Stimulated activated effector memory CD8-positive, alpha-beta T cell treated with anti-CD3 and anti-CD28 coated beads, Interleukin-12 subunit alpha, Interleukin-12 subunit beta, amount 100 ng/mL, for 72 hours (primary cell): ENCODE measurements around the gene MYH8.

Source experiments
- ATAC-seq: fragments of 150-1000 bp; cut with Tn5 transposase; 2 replicates; pipeline ENCODE4 v1.10.0; 2021
- DNase-seq, 2 donors: peaks; one replicate each; pipeline ENCODE4 v3.0.0; 2021 to 2022; ENCODE audit warnings: low spot score in 2 of 2
- H3K27ac Mint-ChIP-seq: one replicate; pipeline ENCODE4 v1.8.0; 2022; ENCODE audit warnings: mild to moderate bottlenecking, mixed read lengths
- H3K36me3 Mint-ChIP-seq: one replicate; pipeline ENCODE4 v1.8.0; 2022; ENCODE audit warnings: mild to moderate bottlenecking, mixed read lengths
- H3K4me1 Mint-ChIP-seq: one replicate; pipeline ENCODE4 v1.8.0; 2022; ENCODE audit warnings: mixed read lengths
- H3K4me3 Mint-ChIP-seq: one replicate; pipeline ENCODE4 v1.8.0; 2022; ENCODE audit warnings: mild to moderate bottlenecking, mixed read lengths
- H3K9me3 Mint-ChIP-seq: one replicate; pipeline ENCODE4 v1.8.0; 2022; ENCODE audit warnings: mixed read lengths

Gene MYH8

DNA sequence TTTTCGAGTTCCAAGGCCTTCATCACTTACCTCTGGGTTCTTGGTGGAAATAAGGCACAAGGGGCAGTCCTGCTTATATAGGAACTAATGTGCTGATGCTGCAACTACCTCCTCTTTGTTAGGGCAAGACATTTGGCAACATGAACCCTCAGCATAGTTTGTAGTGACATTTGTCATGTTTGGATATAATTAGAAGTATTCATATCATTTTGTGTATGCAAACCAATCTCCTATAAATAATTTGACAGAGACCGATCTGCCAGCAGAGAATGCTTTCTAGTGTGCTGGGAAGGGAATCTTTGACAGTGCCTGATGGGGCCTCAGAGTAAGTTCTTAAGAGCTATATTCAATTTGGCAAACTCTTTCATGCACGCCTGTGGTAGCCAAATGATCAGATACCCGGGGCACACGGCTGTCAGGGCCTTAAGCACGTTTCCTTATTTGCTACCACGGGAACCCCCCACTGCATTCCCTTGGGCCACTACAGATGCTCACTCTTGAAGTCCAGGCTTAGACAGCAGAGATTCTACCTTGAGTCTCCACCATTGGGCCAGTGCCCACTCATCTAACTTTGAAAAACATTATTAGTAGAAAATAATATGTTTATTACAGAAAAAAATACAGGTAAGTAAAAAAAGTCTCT lies at the start of gene MYH8:
TSS of gene MYH8 (minus strand) at position 51 of the 643 bp plus-strand sequence. CDS start 1,723 bp downstream, outside the sequence.
- DNase-seq (no peak), ATAC-seq (no peak)
- Mint-ChIP-seq H3K4me1 (no peaks in the 10 kb centered on the region), H3K9me3 (no peaks in the 10 kb centered on the region), H3K27ac (no peak within 1 kb of the TSS), H3K4me3 (no peak within 1 kb of the TSS), H3K36me3 (no peaks in the 10 kb centered on the region)

DNA sequence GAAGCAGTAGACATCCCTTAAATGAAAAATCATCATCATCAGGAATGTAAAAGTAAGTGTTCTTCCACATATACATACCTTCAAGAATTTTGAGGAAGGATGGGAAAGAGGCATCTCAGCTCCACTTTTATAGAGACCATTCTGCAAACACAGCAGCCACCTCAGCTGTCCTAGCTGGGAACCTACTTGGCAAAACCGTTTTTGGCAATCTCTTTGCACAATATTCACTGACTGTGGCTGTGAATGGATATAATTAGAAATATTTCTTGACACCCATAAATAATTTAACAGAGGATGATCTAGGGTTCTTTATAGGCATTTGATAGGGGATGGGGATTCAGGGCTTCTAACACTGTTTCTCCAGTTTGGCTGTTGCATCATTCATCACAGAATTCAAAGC lies 47.7 kb upstream of the MYH8 start, which contains the start of gene MYH4:
TSS of gene MYH4 (minus strand) at position 101 of the 400 bp plus-strand sequence. CDS start 2,814 bp downstream, outside the sequence.
- DNase-seq: no peak
- no peaks in the 10 kb centered on the region for H3K36me3 Mint-ChIP-seq
- no peak within 1 kb of the TSS for H3K4me3 Mint-ChIP-seq

DNA sequence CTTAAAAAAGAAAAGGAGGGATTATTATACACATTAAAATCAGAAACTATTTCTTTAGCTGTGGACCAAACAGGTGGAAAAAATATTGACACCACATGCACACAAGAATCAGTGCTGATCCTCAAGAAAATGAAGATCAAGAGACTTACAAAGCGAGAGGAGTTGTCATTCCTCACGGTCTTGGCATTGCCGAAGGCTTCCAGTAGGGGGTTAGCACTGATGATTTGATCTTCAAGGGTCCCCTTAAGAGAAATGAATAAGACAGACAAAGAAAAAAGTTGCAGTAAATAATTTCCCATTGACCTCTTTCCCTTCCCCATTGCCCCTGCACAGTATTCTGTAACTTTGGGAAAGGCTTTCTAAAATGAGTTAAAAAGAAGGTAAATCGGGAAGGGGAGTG lies 41.7 kb upstream of the MYH8 start:
- Mint-ChIP-seq H3K4me1 (no peaks in the 10 kb centered on the region), H3K36me3 (no peaks in the 10 kb centered on the region), H3K4me3 (no peak overlapping the region), H3K9me3 (peaks cover 4% of the 10 kb centered on the region), H3K27ac (no peak overlapping the region)
- no peak for ATAC-seq
- no peak for DNase-seq

More for the DNA sequence above, 47.7 kb upstream of the MYH8 start, which contains the start of gene MYH4:
- no peaks in the 10 kb centered on the region for H3K4me1 Mint-ChIP-seq
- H3K27ac Mint-ChIP-seq: no peak within 1 kb of the TSS
- no peaks in the 10 kb centered on the region for H3K9me3 Mint-ChIP-seq
- ATAC-seq: no peak

DNA sequence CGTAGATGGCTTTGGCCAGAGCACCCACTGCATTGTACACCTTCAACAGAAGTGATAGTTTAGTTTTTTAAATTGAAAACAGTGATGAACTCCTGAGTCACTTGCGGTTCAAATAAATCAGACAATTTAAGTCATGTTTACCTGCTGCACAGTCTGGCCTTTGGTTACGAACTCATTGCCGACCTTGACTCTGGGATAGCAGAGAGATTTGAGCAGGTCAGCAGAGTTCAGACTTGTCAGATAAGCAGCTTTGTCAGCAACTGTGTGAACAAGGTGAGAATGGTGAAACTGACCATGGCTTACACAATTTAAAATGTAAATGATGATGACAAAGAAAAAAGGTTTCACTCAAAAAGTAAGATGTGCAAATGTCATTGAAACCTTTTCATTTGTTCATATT lies 38.3 kb upstream of the MYH8 start:
- Mint-ChIP-seq H3K27ac (no peak overlapping the region), H3K4me3 (no peak overlapping the region), H3K36me3 (no peaks in the 10 kb centered on the region), H3K4me1 (no peaks in the 10 kb centered on the region), H3K9me3 (peaks cover 4% of the 10 kb centered on the region)
- no peak for DNase-seq
- no peak for ATAC-seq

DNA sequence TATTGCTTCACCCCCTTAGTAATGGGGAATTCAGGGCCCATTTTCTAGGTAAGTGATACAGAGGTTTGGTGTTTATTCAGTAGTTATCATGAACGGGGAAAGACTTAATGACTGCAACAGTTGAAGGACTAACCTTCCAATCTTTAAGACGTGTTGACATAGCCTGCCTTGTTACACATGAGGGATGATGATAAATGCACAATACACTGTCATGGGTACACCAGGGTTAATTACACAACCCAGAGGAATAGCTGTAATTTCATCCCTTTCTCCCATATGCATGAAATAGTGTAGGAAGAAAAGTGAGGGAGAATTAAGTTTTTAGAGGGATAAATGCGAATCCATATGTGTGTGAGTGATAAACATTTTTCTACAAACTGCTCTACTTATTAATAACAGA lies 37.0 kb upstream of the MYH8 start:
- Mint-ChIP-seq H3K4me1 (no peaks in the 10 kb centered on the region), H3K27ac (no peak overlapping the region), H3K9me3 (no peaks in the 10 kb centered on the region), H3K36me3 (no peaks in the 10 kb centered on the region), H3K4me3 (no peak overlapping the region)
- ATAC-seq: no peak
- DNase-seq: no peak

DNA sequence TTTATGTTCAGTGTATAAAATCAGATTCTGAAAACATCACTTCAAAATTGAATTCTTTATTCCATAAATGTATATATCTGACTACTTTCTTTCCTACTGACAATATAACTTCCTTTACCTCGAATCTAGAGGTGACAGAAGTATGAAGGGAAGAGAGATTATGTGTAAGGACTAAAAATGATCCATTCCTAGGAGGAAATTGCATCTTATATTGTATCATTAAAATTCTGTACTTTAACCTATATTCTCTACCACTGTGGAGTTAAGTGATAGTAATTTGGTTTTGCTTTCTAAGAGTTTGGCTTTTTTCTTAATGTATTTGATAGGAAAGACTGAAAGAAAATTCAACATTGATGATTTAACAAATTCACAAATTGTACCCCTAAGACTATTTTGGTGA lies 36.2 kb upstream of the MYH8 start:
- Mint-ChIP-seq H3K9me3 (no peaks in the 10 kb centered on the region), H3K36me3 (no peaks in the 10 kb centered on the region), H3K27ac (no peak overlapping the region), H3K4me1 (no peaks in the 10 kb centered on the region), H3K4me3 (no peak overlapping the region)
- no peak for DNase-seq
- no peak for ATAC-seq

GRCh38 chr17:10447026-10447931 lies 25.5 kb upstream of the MYH8 start:
- no peaks in the 10 kb centered on the region for H3K4me1 Mint-ChIP-seq
- ATAC-seq: no peak
- no peak overlapping the region for H3K4me3 Mint-ChIP-seq
- H3K36me3 Mint-ChIP-seq: no peaks in the 10 kb centered on the region
- no peak overlapping the region for H3K27ac Mint-ChIP-seq
- DNase-seq: no peak
- no peaks in the 10 kb centered on the region for H3K9me3 Mint-ChIP-seq

DNA sequence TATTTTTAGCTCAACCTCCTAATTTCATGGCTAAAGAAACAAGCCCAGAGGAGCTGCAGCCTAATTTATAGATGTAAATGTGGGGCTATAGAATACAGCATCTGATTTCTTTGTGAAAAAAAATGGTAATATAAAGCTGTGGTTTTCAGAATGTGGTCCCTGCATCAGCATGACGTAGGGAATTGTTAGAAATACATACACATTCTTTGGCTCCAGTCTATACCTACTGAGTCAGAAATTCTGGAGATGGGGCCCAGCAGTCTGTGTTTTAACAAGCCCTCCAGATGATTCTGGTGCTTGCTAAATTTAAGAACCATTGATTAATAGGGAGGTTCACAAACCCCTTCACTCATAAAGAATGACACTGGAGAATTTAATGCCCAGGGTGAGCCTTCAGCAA lies 18.1 kb upstream of the MYH8 start:
- Mint-ChIP-seq H3K36me3 (no peaks in the 10 kb centered on the region), H3K9me3 (no peaks in the 10 kb centered on the region), H3K27ac (no peak overlapping the region), H3K4me1 (no peaks in the 10 kb centered on the region), H3K4me3 (no peak overlapping the region)
- DNase-seq (no peak), ATAC-seq (no peak)

- no peaks in the 10 kb centered on the region for H3K36me3 Mint-ChIP-seq
- H3K27ac Mint-ChIP-seq: no peak overlapping the region
- DNase-seq: no peak
- no peak overlapping the region for H3K4me3 Mint-ChIP-seq
- no peaks in the 10 kb centered on the region for H3K4me1 Mint-ChIP-seq
- no peak for ATAC-seq
- H3K9me3 Mint-ChIP-seq: peaks cover 3% of the 10 kb centered on the region
These were observed 13.3 kb upstream of the MYH8 start for GRCh38 chr17:10435096-10435495.

DNA sequence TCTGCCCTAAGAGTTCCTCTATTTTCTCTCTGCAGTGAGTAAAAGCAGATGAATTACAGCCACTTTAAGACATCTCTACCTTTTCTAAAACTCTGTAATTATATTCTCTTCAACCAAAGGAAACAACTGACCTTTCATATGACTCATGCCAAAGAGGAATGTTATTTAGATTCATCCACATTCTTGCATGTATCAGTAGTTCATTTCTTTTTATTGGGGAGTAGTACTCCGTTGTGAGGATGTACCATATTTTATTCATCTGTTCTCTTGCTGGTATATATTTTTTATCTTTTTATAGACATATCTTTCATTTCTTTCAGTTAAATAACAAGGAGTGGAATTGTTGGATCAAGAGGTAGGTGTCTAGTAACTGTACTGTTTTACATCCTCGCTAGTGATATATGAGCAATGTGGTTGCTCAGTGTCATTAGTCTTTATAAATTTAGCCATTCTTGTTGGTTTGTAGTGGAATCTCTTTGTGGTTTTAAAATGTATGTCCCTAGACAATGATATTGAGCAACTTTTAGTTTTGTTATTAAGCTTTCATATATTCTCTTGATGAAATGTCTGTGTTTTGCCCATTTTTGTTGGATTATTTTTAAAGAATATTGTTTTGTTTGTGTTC lies 7.8 kb upstream of the MYH8 start:
- Mint-ChIP-seq H3K4me1 (no peaks in the 10 kb centered on the region), H3K36me3 (no peaks in the 10 kb centered on the region), H3K27ac (no peak overlapping the region), H3K4me3 (no peak overlapping the region), H3K9me3 (peaks cover 3% of the 10 kb centered on the region)
- no peak for ATAC-seq
- DNase-seq: no peak

DNA sequence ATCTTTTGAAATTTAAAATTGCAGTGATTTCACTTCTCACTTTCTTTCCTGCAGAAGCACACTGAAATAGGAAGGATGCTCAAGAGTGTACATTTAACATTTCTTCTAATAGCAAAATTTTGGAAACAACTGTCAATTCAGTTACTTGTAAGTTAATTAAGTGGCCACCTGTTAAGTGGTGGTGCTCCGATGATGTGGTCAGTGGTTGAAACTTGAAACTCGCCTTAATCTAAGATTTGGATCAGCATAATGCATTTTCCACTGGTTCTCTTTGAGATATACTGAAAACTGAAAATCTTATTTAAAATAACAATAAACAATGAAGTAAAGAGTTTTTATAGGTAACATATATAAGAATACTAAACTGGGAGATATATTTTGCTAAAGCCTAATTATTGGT lies 7.0 kb upstream of the MYH8 start:
- Mint-ChIP-seq H3K9me3 (peaks cover 3% of the 10 kb centered on the region), H3K4me3 (no peak overlapping the region), H3K36me3 (no peaks in the 10 kb centered on the region), H3K27ac (no peak overlapping the region), H3K4me1 (no peaks in the 10 kb centered on the region)
- ATAC-seq: no peak
- DNase-seq: no peak

DNA sequence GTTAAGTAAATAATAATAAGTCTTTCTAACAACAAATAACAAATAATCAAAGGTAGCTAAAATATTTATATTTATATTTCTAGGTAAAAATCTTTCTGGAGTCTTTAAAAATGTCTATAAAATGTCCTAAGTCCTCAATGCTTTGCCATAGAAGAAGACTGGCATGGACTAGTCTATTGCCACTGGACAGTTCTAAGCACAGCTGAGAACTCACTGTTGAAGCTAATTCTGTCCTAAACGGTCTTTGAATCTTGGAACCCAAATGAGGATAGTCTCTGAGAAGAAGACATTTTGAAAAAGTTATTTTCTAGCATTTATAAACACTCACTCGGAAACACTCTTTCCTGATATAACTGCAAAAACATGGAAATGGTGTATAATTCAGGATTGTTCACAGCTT lies 539 bp downstream of the MYH8 start:
- no peaks in the 10 kb centered on the region for H3K36me3 Mint-ChIP-seq
- H3K4me3 Mint-ChIP-seq: no peak overlapping the region
- DNase-seq (no peak), ATAC-seq (no peak)
- H3K4me1 Mint-ChIP-seq: no peaks in the 10 kb centered on the region
- H3K27ac Mint-ChIP-seq: no peak overlapping the region
- H3K9me3 Mint-ChIP-seq: no peaks in the 10 kb centered on the region

- ATAC-seq (no peak), DNase-seq (no peak)
- Mint-ChIP-seq H3K4me3 (no peak overlapping the region), H3K4me1 (no peaks in the 10 kb centered on the region), H3K27ac (no peak overlapping the region), H3K36me3 (no peaks in the 10 kb centered on the region), H3K9me3 (no peaks in the 10 kb centered on the region)
These were observed 939 bp downstream of the MYH8 start for GRCh38 chr17:10420811-10421210.

- DNase-seq (no peak), ATAC-seq (no peak)
- no peaks in the 10 kb centered on the region for H3K4me1 Mint-ChIP-seq
- H3K4me3 Mint-ChIP-seq: no peak overlapping the region
- no peak overlapping the region for H3K27ac Mint-ChIP-seq
- no peaks in the 10 kb centered on the region for H3K9me3 Mint-ChIP-seq
- no peaks in the 10 kb centered on the region for H3K36me3 Mint-ChIP-seq
These were observed 4.3 kb downstream of the MYH8 start for GRCh38 chr17:10417431-10417830.

DNA sequence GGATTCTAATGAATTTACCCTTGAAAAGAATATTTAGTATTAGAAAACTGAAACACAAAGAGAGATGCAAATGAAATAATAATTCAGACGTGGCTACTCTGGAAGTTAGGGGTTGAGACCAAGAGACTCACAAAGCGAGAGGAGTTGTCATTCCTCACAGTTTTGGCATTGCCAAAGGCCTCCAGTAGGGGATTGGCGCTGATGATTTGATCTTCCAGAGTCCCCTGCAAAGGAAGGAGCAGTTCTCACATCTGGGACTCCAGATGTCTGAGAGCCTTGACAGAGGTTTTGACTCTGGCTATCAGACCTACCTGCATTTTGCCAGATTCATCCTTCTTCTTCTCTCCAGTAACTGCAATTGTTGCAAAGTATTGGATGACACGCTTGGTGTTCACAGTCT lies 6.6 kb downstream of the MYH8 start:
- Mint-ChIP-seq H3K4me3 (no peak overlapping the region), H3K4me1 (no peaks in the 10 kb centered on the region)

DNA sequence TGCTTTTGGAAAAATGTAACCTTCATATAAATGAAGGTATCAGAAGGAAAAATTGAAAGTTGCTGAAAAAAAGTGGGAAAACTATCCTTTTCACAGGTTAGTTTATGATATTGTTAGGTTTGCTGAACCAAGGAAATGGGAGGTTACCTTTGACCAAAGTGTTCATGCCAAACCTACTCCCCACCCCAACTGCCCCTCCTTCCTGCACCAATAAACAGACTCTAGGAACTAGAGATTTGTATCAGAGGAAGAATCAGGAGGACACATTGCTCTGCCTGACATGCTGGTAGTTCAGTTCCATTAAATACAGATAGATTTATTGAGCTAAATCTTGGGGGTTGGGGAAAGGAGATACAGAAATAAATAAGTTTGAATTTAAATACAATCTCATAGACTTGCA lies 18.2 kb downstream of the MYH8 start:
- DNase-seq (no peak), ATAC-seq (no peak)
- Mint-ChIP-seq H3K4me3 (no peak overlapping the region), H3K27ac (no peak overlapping the region), H3K9me3 (no peaks in the 10 kb centered on the region), H3K36me3 (no peaks in the 10 kb centered on the region), H3K4me1 (no peaks in the 10 kb centered on the region)

More for the DNA sequence above, 6.6 kb downstream of the MYH8 start:
- no peak for ATAC-seq
- no peaks in the 10 kb centered on the region for H3K36me3 Mint-ChIP-seq
- DNase-seq: no peak
- no peak overlapping the region for H3K27ac Mint-ChIP-seq
- H3K9me3 Mint-ChIP-seq: no peaks in the 10 kb centered on the region
